HG02763 (cell line): Measurements from ENCODE around the gene ITPK1.

Source experiments
- ATAC-seq: cut with Tn5 transposase; IDR thresholded peaks from one replicate; pipeline ENCODE4 v1.9.1; 2021; ENCODE audit warnings: mild to moderate bottlenecking, moderate library complexity; ENCODE audit not compliant: unreplicated experiment

The ITPK1 gene

GRCh38 chr14:92942576-92942975 lies 173.1 kb downstream of the ITPK1 start:
- no peak for ATAC-seq

GRCh38 chr14:92942136-92942535 lies 173.6 kb downstream of the ITPK1 start:
- ATAC-seq = no peak

GRCh38 chr14:92941531-92941930 lies 174.2 kb downstream of the ITPK1 start:
- no peak for ATAC-seq

- ATAC-seq = no peak
Measured at GRCh38 chr14:92940543-92940942, 175.2 kb downstream of the ITPK1 start.

GRCh38 chr14:92939699-92940098 lies 176.0 kb downstream of the ITPK1 start:
- no peak for ATAC-seq

- ATAC-seq = no peak
Measured at GRCh38 chr14:92938890-92939671, 176.6 kb downstream of the ITPK1 start.

- ATAC-seq = no peak
Measured at GRCh38 chr14:92938235-92938875, 177.4 kb downstream of the ITPK1 start.

GRCh38 chr14:92937051-92937937 lies 178.4 kb downstream of the ITPK1 start:
- no peak for ATAC-seq

GRCh38 chr14:92936085-92936484 lies 179.6 kb downstream of the ITPK1 start:
- ATAC-seq = no peak

GRCh38 chr14:92935446-92935845 lies 180.3 kb downstream of the ITPK1 start:
- ATAC-seq = no peak

- no peak for ATAC-seq
Measured at GRCh38 chr14:92934196-92935085, 181.3 kb downstream of the ITPK1 start.

GRCh38 chr14:92933481-92933880 lies 182.2 kb downstream of the ITPK1 start:
- no peak for ATAC-seq

- ATAC-seq = no peak
Measured at GRCh38 chr14:92932448-92933395, 183.0 kb downstream of the ITPK1 start.

GRCh38 chr14:92931681-92932447 lies 183.9 kb downstream of the ITPK1 start:
- ATAC-seq = no peak

GRCh38 chr14:92930737-92931602 lies 184.8 kb downstream of the ITPK1 start:
- ATAC-seq = no peak

GRCh38 chr14:92929689-92930608 lies 185.8 kb downstream of the ITPK1 start:
- ATAC-seq = no peak
